H9 (cell line): Measurements from ENCODE around the gene SPSB4. TPM values are rescaled to one million over a fixed set of nuclear protein-coding genes. Genes with fewer than 3 reads are reported as not detected.

ENCODE experiments used
- DNase-seq: peaks from one replicate; pipeline ENCODE4 v3.0.0-alpha.2; 2017
- H2AFZ ChIP-seq: one replicate; pipeline ENCODE4 v1.6.1; 2013; ENCODE audit warnings: mild to moderate bottlenecking, low read length, control low read depth, moderate library complexity
- H2AK5ac ChIP-seq: 2 replicates; pipeline ENCODE4 v1.6.1; 2013; ENCODE audit warnings: low read length, control low read depth, mixed read lengths; ENCODE audit not compliant: insufficient read length
- H2BK120ac ChIP-seq: one replicate; pipeline ENCODE4 v1.6.1; 2013; ENCODE audit warnings: low read depth, mild to moderate bottlenecking, low read length, control low read depth, inconsistent platforms; ENCODE audit not compliant: poor library complexity, severe bottlenecking
- H2BK12ac ChIP-seq: 2 replicates; pipeline ENCODE4 v1.6.1; 2013; ENCODE audit warnings: low read length, control low read depth, mixed read lengths, low read depth; ENCODE audit not compliant: insufficient read length
- H2BK15ac ChIP-seq: 2 replicates; pipeline ENCODE4 v1.6.1; 2013; ENCODE audit warnings: low read depth, low read length, control low read depth
- H2BK20ac ChIP-seq: one replicate; pipeline ENCODE4 v1.6.1; 2013; ENCODE audit warnings: low read depth, mild to moderate bottlenecking, low read length, control low read depth, inconsistent platforms; ENCODE audit not compliant: poor library complexity, severe bottlenecking
- H2BK5ac ChIP-seq: 2 replicates; pipeline ENCODE4 v1.6.1; 2013; ENCODE audit warnings: low read length, control low read depth, mixed read lengths; ENCODE audit not compliant: insufficient read length
- H3K14ac ChIP-seq: 2 replicates; pipeline ENCODE4 v1.6.1; 2013; ENCODE audit warnings: low read length, control low read depth; ENCODE audit not compliant: insufficient read depth
- H3K18ac ChIP-seq: 2 replicates; pipeline ENCODE4 v1.6.1; 2013; ENCODE audit warnings: low read depth, mild to moderate bottlenecking, mixed read lengths, low read length, control low read depth; ENCODE audit not compliant: insufficient read length
- H3K23ac ChIP-seq: 2 replicates; pipeline ENCODE4 v1.6.1; 2013; ENCODE audit warnings: low read length, control low read depth, mixed read lengths, low read depth; ENCODE audit not compliant: insufficient read length
- H3K23me2 ChIP-seq: 2 replicates; pipeline ENCODE4 v1.6.1; 2013; ENCODE audit warnings: low read depth, mild to moderate bottlenecking, mixed read lengths, low read length, control low read depth; ENCODE audit not compliant: insufficient read length, poor library complexity, severe bottlenecking
- H3K27ac ChIP-seq: 2 replicates; pipeline ENCODE4 v1.5.1; 2013; ENCODE audit warnings: low read length, control low read depth, mixed read lengths, low read depth; ENCODE audit not compliant: insufficient read length
- H3K27me3 ChIP-seq: 2 replicates; pipeline ENCODE4 v1.6.1; 2013; ENCODE audit warnings: low read length, control low read depth, inconsistent platforms; ENCODE audit not compliant: insufficient read depth
- H3K4ac ChIP-seq: 2 replicates; pipeline ENCODE4 v1.6.1; 2013; ENCODE audit warnings: low read depth, mild to moderate bottlenecking, control low read depth, inconsistent platforms, low read length, moderate library complexity
- H3K4me1 ChIP-seq: 2 replicates; pipeline ENCODE4 v1.6.1; 2013; ENCODE audit warnings: low read length, control low read depth, inconsistent platforms; ENCODE audit not compliant: insufficient read depth
- H3K4me2 ChIP-seq: 2 replicates; pipeline ENCODE4 v1.6.1; 2013; ENCODE audit warnings: low read length, control low read depth, mixed read lengths; ENCODE audit not compliant: insufficient read length, insufficient read depth
- H3K56ac ChIP-seq: 2 replicates; pipeline ENCODE4 v1.6.1; 2013; ENCODE audit warnings: low read depth, mild to moderate bottlenecking, mixed read lengths, low read length, control low read depth; ENCODE audit not compliant: insufficient read length
- H3K79me1 ChIP-seq: 2 replicates; pipeline ENCODE4 v1.6.1; 2013; ENCODE audit warnings: low read depth, mild to moderate bottlenecking, moderate library complexity, low read length, control low read depth, inconsistent platforms; ENCODE audit not compliant: insufficient read depth, poor library complexity, severe bottlenecking
- H3K79me2 ChIP-seq: 2 replicates; pipeline ENCODE4 v1.6.1; 2013; ENCODE audit warnings: low read length, control low read depth, inconsistent platforms; ENCODE audit not compliant: insufficient read depth
- H3K9ac ChIP-seq: 2 replicates; pipeline ENCODE4 v1.6.1; 2013; ENCODE audit warnings: low read length, control low read depth, mixed read lengths; ENCODE audit not compliant: insufficient read length; ENCODE audit errors: extremely low read depth
- H3K9me3 ChIP-seq: one replicate; pipeline ENCODE4 v1.6.1; 2013; ENCODE audit warnings: low read depth, low read length, inconsistent platforms; ENCODE audit not compliant: control insufficient read depth
- H3T11ph ChIP-seq: one replicate; pipeline ENCODE4 v1.6.1; 2013; ENCODE audit warnings: mild to moderate bottlenecking, low read length, control low read depth, inconsistent platforms
- H4K20me1 ChIP-seq: one replicate; pipeline ENCODE4 v1.6.1; 2013; ENCODE audit not compliant: control insufficient read depth, insufficient read length, insufficient read depth
- H4K5ac ChIP-seq: 2 replicates; pipeline ENCODE4 v1.6.1; 2013; ENCODE audit warnings: low read depth, mild to moderate bottlenecking, mixed read lengths, low read length, control low read depth; ENCODE audit not compliant: insufficient read length
- H4K8ac ChIP-seq: replicated peaks from 2 replicates; pipeline ENCODE4 v1.6.1; 2013; ENCODE audit warnings: low read length, control low read depth, mixed read lengths, low read depth; ENCODE audit not compliant: insufficient read length
- H4K91ac ChIP-seq: 2 replicates; pipeline ENCODE4 v1.6.1; 2013; ENCODE audit warnings: low read depth, mild to moderate bottlenecking, moderate library complexity, mixed read lengths, low read length, control low read depth; ENCODE audit not compliant: insufficient read length
- H3K27ac Mint-ChIP-seq, 3 experiments: 2 replicates in 2 of 3; 3 replicates in 1 of 3; pipeline ENCODE4 v1.8.0; 2020 to 2021; ENCODE audit warnings: mixed read lengths in 3 of 3, mild to moderate bottlenecking in 1 of 3, moderate library complexity in 1 of 3
- H3K27me3 Mint-ChIP-seq: 2 replicates; pipeline ENCODE4 v1.8.0; 2021; ENCODE audit warnings: low read depth, mild to moderate bottlenecking, moderate library complexity, mixed read lengths
- H3K36me3 Mint-ChIP-seq, 3 experiments: 2 replicates in 2 of 3; 3 replicates in 1 of 3; pipeline ENCODE4 v1.8.0; 2020 to 2021; ENCODE audit warnings: low read depth in 3 of 3, mixed read lengths in 3 of 3; ENCODE audit not compliant: insufficient read depth in 1 of 3
- H3K4me1 Mint-ChIP-seq, 2 experiments: 2 replicates each; pipeline ENCODE4 v1.8.0; 2020; ENCODE audit warnings: mixed read lengths in 2 of 2
- H3K4me3 Mint-ChIP-seq, 2 experiments: 2 replicates in 1 of 2; 3 replicates in 1 of 2; pipeline ENCODE4 v1.8.0; 2020 to 2021; ENCODE audit warnings: mild to moderate bottlenecking in 2 of 2, mixed read lengths in 2 of 2, moderate library complexity in 1 of 2
- H3K9me3 Mint-ChIP-seq, 2 experiments: 2 replicates in 1 of 2; 3 replicates in 1 of 2; pipeline ENCODE4 v1.8.0; 2020; ENCODE audit warnings: mild to moderate bottlenecking in 2 of 2, mixed read lengths in 2 of 2, moderate library complexity in 1 of 2
- whole genome bisulfite sequencing: extraction: QIAGEN DNeasy Blood & Tissue Kit; methylation state at CpG from one replicate; pipeline ENCODE4 v1.1.7; 2013; ENCODE audit warnings: missing lambda C conversion rate, low lambda C conversion rate, mixed read lengths; ENCODE audit not compliant: insufficient read length; ENCODE audit errors: extremely low coverage; 5-methylcytosine and 5-hydroxymethylcytosine counted together
- total RNA-seq: library from RNA; stranded (reverse); gene quantifications from 2 replicates; pipeline ENCODE4 v1.2.1, GENCODE V29; 2021
- TF ChIP-seq, protein P1 (sequence below): fragments of 200-600 bp; sonication (generic); conservative IDR thresholded peaks from 3 replicates; pipeline ENCODE4 v1.8.0; 2021; ENCODE audit warnings: antibody characterized with exemption, mild to moderate bottlenecking

SPSB4 gene
- total RNA-seq, 1 experiment from 2014 or later: 6.2 TPM

DNA sequence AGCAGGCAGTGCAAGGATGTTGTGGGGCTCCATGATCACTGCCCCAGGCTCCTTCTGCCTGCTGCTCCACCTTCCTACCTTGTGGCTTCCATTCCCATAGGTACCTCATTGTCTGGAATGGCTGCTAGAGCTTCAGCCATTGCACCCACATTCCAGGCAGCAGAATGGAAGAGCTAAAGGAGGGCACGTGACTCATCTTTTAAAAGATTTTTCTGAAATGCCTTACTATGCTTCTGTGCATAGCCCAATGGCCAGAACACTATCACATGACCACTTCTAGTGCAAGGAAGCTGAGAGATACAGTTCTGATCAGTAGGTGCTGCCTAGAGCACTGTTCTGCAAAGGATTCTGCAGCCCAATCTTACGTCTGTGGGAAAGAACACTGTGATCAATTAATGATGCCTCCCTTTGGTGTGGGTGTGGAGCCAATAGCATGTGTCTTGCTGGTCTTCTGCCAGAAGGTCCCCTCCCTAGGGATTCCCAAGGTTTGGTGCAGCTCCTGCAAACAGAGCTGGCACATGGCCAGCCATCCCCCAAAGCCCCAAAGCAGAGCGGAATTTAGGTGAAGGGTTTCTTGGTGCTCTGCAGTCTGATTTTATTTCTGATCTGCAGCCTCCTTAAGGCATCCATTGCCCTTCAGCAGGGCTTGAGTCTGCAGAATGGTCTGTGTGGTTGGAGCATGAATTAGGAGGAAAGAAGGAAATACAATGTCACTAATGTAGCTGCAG lies 34.4 kb downstream of the SPSB4 start:
- Histone ChIP-seq H3K27ac (no peak overlapping the region), H2AFZ (no peak overlapping the region), H3K18ac (no peak overlapping the region), H2BK12ac (no peak overlapping the region), H4K5ac (no peak overlapping the region), H4K91ac (no peak overlapping the region), H2BK120ac (no peak overlapping the region), H3K79me1 (no peaks in the 10 kb centered on the region), H3T11ph (no peak overlapping the region), H3K23ac (no peak overlapping the region), H2BK5ac (no peak overlapping the region), H4K8ac (no peak overlapping the region), H3K4me2 (no peak overlapping the region), H3K23me2 (no peaks in the 10 kb centered on the region), H3K9me3 (no peaks in the 10 kb centered on the region), H3K79me2 (no peaks in the 10 kb centered on the region), H3K56ac (no peak overlapping the region), H3K9ac (no peak overlapping the region), H2BK20ac (no peak overlapping the region), H2BK15ac (no peak overlapping the region), H3K14ac (no peak overlapping the region), H3K27me3 (no peaks in the 10 kb centered on the region), H2AK5ac (no peak overlapping the region), H3K4ac (no peak overlapping the region), H4K20me1 (no peaks in the 10 kb centered on the region), H3K4me1 (peaks cover 11% of the 10 kb centered on the region; the same call in 1 of the 2 replicates)
- TF ChIP-seq, protein P1, sequence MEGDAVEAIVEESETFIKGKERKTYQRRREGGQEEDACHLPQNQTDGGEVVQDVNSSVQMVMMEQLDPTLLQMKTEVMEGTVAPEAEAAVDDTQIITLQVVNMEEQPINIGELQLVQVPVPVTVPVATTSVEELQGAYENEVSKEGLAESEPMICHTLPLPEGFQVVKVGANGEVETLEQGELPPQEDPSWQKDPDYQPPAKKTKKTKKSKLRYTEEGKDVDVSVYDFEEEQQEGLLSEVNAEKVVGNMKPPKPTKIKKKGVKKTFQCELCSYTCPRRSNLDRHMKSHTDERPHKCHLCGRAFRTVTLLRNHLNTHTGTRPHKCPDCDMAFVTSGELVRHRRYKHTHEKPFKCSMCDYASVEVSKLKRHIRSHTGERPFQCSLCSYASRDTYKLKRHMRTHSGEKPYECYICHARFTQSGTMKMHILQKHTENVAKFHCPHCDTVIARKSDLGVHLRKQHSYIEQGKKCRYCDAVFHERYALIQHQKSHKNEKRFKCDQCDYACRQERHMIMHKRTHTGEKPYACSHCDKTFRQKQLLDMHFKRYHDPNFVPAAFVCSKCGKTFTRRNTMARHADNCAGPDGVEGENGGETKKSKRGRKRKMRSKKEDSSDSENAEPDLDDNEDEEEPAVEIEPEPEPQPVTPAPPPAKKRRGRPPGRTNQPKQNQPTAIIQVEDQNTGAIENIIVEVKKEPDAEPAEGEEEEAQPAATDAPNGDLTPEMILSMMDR: no peak
- no peaks in the 10 kb centered on the region; the same call in 1 of the 2 replicates for H3K27me3 Mint-ChIP-seq
- H3K4me3 Mint-ChIP-seq: no peak overlapping the region
- peaks cover 71 to 73% of the 10 kb centered on the region in 2 experiments for H3K4me1 Mint-ChIP-seq
- no peak for DNase-seq
- no peaks in the 10 kb centered on the region; a peak in 1 of 7 replicates for H3K36me3 Mint-ChIP-seq
- WGBS: no CpG with 5 or more reads among the region's 3 CpGs
- peak overlapping the region in 1 of 3 experiments; percentile 41; a peak in 3 of 7 replicates for H3K27ac Mint-ChIP-seq
- no peaks in the 10 kb centered on the region; a peak in 1 of 5 replicates for H3K9me3 Mint-ChIP-seq
